ENCODE results near the gene COG5.

COG5 gene

DNA sequence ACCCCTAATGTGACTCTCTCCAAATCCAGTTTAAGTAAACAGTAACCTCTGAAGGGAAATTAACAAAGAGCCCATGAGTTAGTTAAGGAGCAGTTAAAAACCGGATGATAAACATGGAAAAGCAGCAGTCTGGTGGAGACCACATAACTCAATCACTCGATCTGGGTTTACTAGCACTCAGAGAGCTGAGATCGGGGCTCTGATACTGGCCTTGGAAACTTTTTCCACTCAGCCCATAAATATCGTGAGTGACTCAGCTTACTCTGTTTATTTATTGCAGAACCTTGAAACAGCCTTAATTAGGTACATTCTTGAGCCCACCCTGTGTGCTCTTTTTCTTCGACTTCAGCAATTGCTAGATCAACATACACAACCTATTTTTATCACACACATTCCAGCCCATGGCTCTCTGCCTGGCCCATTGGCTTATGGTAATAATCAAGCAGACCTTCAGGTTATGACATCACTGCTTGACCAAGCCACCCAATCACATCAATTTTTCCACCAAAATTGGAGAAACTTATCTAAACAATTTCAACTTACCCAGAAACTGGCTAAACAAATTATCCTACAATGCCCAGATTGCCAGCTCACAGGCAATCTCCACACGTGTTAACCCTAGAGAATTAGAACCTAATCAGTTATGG, 176.0 kb downstream of the COG5 start:
- no peak for DNase-seq

DNA sequence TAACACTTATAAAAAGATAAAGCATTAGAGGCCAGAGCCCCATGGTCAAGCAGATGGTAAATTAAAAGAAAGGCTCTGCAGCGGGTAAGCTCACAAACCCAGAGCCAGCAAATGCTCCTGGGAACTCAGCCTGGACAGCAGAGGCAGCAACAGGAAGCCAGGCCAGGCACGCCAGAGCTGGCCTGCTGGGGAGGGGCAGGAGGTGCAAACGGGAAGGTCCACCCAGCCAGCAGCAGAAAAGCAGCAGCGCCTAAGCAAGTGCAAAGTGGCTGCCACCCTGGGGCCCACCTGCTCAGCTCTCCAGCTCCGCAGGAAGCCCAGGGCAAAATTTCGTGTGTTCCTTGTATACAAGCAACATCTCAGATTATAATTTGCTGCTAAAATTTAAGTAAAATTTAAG, 176.6 kb downstream of the COG5 start:
- DNase-seq: no peak

GRCh38 chr7:107386548-107387102, 177.1 kb downstream of the COG5 start:
- no peak for DNase-seq

DNA sequence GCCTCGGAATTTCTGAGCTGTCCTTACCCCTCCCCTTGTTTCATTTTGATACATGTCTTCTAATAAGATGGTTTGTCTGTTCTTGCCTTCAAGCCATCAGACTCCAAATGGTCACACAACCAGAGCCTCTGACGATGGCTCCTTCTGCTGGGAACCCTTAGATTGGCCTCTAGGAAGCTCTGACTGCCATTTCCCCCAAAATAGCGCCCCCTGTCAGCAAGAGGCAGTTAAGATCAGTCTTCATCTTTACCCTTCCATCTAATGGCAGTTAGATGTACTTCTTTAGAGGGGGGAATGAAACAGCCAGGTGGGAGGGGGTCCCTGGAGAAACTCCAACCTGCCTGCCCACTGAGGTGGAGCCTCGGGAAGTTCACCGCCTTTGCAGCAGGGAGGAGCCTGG, 179.7 kb downstream of the COG5 start:
- DNase-seq: no peak

DNA sequence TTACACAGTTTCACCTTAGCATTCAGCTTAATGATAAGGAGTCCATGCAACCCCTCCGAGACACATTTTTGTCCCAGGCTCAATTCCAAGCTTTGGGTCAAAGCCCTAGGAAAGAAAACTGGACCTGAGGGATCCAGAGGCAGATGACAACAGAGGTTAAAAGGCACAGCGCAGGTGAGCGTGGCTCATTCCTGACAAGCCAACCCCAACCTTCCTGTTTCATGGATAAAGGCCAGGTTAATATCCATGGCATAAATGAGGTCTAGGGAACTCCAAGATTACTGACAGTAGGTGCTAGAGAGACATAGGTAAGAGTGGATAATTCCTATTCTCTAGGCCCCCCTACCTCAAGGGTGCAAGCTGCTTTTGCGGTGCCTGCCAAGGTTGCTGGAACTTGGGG, 180.5 kb downstream of the COG5 start:
- no peak for DNase-seq

DNA sequence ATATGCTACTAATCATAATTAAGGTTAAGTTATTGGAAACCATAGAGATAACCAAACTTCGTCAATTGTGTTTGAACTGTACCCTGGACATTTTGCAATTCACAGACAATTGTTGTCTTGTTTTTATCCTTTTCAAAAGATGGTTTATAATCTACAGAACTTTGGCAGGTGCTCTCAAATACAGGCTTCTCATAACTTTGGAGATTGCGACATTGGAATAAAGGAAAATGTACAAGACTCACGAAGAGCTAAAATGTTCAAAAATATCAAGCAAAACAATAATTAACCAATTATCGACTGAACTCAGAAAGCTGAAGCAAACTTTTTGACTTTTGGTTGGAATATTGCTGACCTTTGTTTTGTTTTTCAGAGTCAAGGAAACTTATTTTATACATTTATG, 182.3 kb downstream of the COG5 start:
- DNase-seq: no peak

DNA sequence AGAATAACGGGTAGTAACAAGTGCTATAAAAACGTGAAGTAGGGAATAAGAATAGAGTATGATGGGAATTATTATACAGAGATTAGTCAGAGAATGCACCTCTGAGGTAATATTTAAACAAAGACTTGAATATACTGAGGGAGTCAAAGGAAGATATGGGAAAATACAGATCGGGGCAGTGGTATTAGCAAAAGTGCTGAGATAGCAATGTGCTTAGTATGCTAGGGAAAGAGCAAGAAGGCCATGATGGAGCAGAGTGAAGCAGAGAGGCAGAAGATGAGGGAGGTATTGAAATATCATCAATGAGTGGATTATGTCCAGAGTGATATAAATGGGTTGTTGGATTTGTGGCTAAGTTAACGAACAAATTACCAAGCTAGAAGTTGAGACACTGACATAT, 190.4 kb downstream of the COG5 start:
- no peak for DNase-seq

GRCh38 chr7:107372298-107372697, 191.4 kb downstream of the COG5 start:
- no peak for DNase-seq

- DNase-seq: no peak
Measured at GRCh38 chr7:107370816-107371215, 192.9 kb downstream of the COG5 start.

GRCh38 chr7:107364787-107365186, 198.9 kb downstream of the COG5 start:
- no peak for DNase-seq

DNA sequence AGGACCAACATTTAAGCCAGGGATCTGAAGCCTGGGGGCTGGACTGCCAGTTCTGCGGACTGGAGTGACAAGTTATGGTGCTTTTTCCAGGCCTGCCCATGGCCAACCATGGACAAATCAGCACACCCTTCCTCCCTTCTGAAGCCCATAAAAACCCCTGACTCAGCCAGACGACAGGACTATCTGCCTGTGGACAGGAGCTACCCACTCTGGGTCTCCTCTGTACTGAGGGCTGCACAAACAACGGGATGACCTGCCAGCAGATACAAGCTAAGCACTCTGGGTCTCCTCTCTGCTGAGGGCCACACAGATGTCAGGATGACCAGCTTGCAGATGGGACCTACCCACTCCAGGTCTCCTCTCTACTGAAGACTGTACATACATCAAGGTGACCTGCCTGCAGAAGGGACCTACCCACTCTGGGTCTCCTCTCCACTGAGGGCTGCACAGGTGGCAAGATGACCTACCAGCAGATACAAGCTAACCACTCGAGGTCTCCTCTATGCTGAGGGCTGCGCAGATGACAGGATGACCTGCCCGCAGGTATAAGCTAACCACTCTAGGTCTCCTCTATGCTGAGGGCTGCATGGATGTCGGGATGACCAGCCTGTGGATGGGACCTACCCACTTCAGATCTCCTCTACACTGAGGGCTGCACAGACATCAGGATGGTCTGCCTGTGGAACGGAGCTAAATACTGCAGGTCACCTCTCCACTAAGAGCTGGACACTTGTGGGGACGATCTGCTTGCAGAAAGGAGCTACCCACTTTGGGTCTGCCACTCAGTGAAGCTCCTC, 204.0 kb downstream of the COG5 start:
- no peak for DNase-seq

DNA sequence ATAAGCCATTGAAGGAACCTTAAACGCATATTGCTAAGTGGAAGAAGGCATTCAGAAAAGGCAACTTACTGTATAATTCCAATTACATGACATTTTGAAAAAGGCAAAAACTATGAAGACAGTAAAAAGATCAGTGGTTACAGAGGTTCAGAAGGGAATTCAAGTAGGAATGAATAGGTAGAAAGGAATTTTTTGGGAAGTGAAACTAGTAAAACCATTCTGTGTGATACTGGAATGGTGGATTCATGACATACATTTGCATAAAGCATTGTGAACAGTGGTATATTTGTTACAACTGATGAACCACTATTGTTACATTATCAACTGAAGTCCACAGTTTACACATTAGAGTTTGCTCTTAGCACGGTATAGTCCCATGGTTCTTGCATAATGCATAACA, 208.1 kb downstream of the COG5 start:
- DNase-seq: no peak

GRCh38 chr7:107354640-107355039, 209.1 kb downstream of the COG5 start:
- DNase-seq: no peak

DNA sequence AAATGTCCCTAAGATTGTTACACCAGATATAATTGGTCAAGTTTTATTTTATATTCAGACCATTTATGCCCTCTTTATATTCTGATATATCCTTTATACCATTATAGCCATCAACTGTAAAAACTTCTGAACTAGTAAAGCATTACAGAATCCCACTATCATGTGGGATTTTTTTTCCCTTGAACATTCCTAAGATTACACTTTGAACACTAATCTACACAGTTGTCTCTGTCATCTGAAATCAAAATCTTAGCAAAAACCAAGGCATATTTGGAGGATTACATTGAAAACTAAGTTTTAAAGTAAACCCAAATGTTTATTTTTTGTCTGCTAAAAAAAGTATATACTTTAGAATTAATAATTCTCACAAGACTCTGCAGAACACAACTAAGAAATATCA, 210.0 kb downstream of the COG5 start:
- no peak for DNase-seq

GRCh38 chr7:107345898-107346297, 217.8 kb downstream of the COG5 start:
- no peak for DNase-seq

- DNase-seq: no peak
Measured at GRCh38 chr7:107344799-107345198, 218.9 kb downstream of the COG5 start.

GRCh38 chr7:107344286-107344685, 219.4 kb downstream of the COG5 start:
- DNase-seq: no peak

DNA sequence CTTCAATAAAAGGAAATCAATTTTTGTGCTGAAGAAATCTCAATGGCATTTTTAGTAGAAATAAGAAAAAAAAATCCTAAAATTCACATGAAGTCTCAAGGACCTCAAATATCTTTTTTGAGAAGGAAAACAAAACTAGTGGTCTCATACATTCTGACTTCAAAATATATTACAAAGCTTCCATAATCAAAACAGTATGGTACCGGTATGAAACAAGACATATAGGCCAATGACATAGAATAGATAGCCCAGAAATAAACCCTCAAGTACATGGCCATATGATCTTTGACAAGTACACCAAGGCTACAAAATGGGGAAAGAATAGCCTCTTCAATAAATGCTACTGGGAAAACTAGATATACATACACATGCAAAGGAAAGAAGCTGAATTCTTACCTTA, 225.6 kb downstream of the COG5 start:
- no peak for DNase-seq

DNA sequence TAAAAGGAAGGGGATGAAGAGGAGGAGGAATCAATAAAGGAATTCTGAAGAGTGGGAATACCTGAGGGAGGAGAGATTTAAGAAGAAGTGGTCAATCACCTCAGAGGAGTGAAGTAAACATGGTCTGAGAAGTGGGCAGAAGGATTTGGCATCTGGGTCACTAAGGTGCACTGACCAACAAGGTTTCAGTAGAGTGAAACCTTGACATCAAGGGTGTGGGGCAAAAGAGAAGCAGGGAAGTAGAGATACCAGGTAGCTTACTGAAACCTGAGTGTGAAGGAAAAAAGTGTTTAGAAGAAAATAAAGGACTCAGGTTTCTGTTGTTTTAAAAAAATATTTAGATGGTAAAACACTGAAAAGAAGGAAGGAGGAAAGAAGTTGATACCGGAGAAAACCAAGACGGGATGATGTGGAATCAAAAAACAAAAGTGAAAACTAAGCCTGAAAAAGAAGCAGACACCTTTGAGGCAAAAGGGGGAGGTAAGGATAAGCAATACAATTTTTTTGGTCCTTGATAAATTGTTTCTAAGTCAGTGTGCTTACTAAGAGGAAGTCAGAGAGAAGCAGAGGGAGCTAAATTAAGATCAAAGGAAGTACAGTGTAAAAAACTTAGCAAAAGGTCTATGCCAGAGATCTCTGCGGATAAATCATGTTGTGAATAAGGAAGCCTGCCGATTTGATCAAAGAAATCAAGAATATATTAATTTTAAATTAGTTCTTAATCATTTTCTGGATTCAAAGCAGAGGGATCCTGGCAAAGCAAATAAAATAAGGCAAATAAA, 231.0 kb downstream of the COG5 start:
- no peak for DNase-seq

- DNase-seq: no peak
Measured at GRCh38 chr7:107330478-107330877, 233.2 kb downstream of the COG5 start.

DNA sequence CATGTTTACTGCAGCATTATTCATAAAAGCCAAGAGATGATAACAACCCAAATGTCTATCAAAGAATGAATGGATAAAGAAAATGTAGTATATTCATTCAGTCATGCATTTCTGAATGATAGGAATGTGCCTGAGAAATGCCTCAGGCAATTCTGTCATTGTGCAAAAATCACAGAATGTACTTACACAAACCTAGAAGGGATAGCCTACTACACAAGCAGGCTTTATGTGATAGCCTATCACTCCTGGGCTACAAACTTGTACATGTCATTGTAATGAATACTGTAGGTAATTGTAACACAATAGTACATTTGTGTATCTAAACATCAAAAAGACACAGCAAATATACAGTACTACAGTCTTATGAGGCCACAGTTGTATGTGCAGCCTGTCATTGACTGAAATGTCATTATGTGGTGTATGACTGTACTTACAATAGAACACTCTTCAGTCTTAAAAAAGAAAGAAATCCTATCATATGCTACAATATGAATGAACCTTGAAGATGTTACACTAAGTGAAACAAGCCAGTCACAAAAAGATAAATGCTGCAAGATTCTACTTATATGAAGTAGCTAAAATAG, 235.6 kb downstream of the COG5 start:
- no peak for DNase-seq

- no peak for DNase-seq
Measured at GRCh38 chr7:107326061-107326460, 237.7 kb downstream of the COG5 start.

- no peak for DNase-seq
Measured at GRCh38 chr7:107322015-107322414, 241.7 kb downstream of the COG5 start.
